ENCODE data around the gene ISM1. TPM values are rescaled to one million over a fixed set of nuclear protein-coding genes. Genes with fewer than 3 reads are reported as not detected.

ISM1 gene
- total RNA-seq, 1 experiment from 2014 or later, result 0.20 TPM

DNA sequence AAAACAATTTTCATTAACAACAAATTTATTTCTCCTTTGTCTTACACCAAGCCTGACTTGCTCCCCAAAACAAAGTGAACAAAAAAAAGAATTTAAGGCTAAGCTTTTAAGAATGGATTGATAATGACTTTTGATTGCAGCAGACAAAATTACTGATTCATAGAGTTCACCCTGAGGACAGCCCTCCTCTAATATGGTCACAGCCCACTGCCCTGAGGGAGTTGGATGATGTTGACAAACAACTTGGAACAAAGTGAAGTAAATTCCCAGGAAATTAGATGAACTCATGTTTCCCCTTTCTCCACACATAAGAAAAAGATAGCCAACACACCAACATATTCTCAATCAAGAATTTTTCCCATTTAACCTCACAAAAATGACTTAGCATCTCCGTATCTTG lies 7.7 kb upstream of the ISM1 start:
- no peaks in the 10 kb centered on the region for H3K79me1 ChIP-seq (ENCODE audit: insufficient read depth, low read depth, low read length, poor library complexity, severe bottlenecking)
- H3K27me3 ChIP-seq (ENCODE audit: insufficient read depth, low read length), result peaks cover 3% of the 10 kb centered on the region
- H4K5ac ChIP-seq (ENCODE audit: insufficient read length, low read depth, low read length), result no peak overlapping the region
- H3K4me2 ChIP-seq (ENCODE audit: insufficient read depth, insufficient read length, low read length), result no peak overlapping the region
- no peak overlapping the region for H3K56ac ChIP-seq (ENCODE audit: insufficient read length, low read depth, low read length)
- H4K20me1 ChIP-seq (ENCODE audit: control insufficient read depth, insufficient read depth, insufficient read length), result peaks cover 1% of the 10 kb centered on the region
- H3K9me3 ChIP-seq (ENCODE audit: control insufficient read depth, low read depth, low read length), result no peaks in the 10 kb centered on the region
- H2BK5ac ChIP-seq (ENCODE audit: insufficient read length, low read length), result no peak overlapping the region
- H3K27ac ChIP-seq (ENCODE audit: insufficient read length, low read depth, low read length), result no peak overlapping the region
- H3K36me3 Mint-ChIP-seq (ENCODE audit: insufficient read depth in 1 of 3, low read depth in 3 of 3), result no peaks in the 10 kb centered on the region; a peak in 2 of 7 replicates
- H3K23ac ChIP-seq (ENCODE audit: insufficient read length, low read depth, low read length), result no peak overlapping the region
- TF ChIP-seq, protein P1, sequence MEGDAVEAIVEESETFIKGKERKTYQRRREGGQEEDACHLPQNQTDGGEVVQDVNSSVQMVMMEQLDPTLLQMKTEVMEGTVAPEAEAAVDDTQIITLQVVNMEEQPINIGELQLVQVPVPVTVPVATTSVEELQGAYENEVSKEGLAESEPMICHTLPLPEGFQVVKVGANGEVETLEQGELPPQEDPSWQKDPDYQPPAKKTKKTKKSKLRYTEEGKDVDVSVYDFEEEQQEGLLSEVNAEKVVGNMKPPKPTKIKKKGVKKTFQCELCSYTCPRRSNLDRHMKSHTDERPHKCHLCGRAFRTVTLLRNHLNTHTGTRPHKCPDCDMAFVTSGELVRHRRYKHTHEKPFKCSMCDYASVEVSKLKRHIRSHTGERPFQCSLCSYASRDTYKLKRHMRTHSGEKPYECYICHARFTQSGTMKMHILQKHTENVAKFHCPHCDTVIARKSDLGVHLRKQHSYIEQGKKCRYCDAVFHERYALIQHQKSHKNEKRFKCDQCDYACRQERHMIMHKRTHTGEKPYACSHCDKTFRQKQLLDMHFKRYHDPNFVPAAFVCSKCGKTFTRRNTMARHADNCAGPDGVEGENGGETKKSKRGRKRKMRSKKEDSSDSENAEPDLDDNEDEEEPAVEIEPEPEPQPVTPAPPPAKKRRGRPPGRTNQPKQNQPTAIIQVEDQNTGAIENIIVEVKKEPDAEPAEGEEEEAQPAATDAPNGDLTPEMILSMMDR (conservative IDR thresholded peaks at IDR 0.05), result no peak
- no peak overlapping the region for H4K8ac ChIP-seq (replicated peaks; ENCODE audit: insufficient read length, low read depth, low read length)
- no peak overlapping the region for H3K27ac Mint-ChIP-seq
- no peak overlapping the region for H4K91ac ChIP-seq (ENCODE audit: insufficient read length, low read depth, low read length)
- H3K9ac ChIP-seq (ENCODE audit: extremely low read depth, insufficient read length, low read length), result no peak overlapping the region
- peaks cover 50% of the 10 kb centered on the region for H3K27me3 Mint-ChIP-seq (ENCODE audit: low read depth)
- H2BK12ac ChIP-seq (ENCODE audit: insufficient read length, low read depth, low read length), result no peak overlapping the region
- no peak overlapping the region for H3K14ac ChIP-seq (ENCODE audit: insufficient read depth, low read length)
- no peaks in the 10 kb centered on the region for H3K4me1 ChIP-seq (ENCODE audit: insufficient read depth, low read length)
- H2BK20ac ChIP-seq (ENCODE audit: low read depth, low read length, poor library complexity, severe bottlenecking), result no peak overlapping the region
- H2AFZ ChIP-seq (ENCODE audit: low read length), result no peak overlapping the region
- no peak overlapping the region for H3K4me3 Mint-ChIP-seq
- H2AK5ac ChIP-seq (ENCODE audit: insufficient read length, low read length), result no peak overlapping the region
- H3T11ph ChIP-seq (ENCODE audit: low read length), result no peak overlapping the region
- no peak overlapping the region for H2BK120ac ChIP-seq (ENCODE audit: low read depth, low read length, poor library complexity, severe bottlenecking)
- H2BK15ac ChIP-seq (ENCODE audit: low read depth, low read length), result no peak overlapping the region
- no CpG with 5 or more reads among the region's 1 CpG for WGBS (ENCODE audit: extremely low coverage, insufficient read length, low lambda C conversion rate)
- no peak for DNase-seq
- no peaks in the 10 kb centered on the region for H3K9me3 Mint-ChIP-seq
- no peaks in the 10 kb centered on the region for H3K23me2 ChIP-seq (ENCODE audit: insufficient read length, low read depth, low read length, poor library complexity, severe bottlenecking)
- no peak overlapping the region for H3K18ac ChIP-seq (ENCODE audit: insufficient read length, low read depth, low read length)
- H3K4me1 Mint-ChIP-seq, result no peaks in the 10 kb centered on the region; a peak in 1 of 4 replicates
- H3K79me2 ChIP-seq (ENCODE audit: insufficient read depth, low read length), result no peaks in the 10 kb centered on the region
- H3K4ac ChIP-seq (ENCODE audit: low read depth, low read length), result no peak overlapping the region

Data from H9 (cell line).